Stomach smooth muscle (tissue), 2 donors: Measurements from ENCODE around the gene CRYZ.

Source experiments
- H3K27ac ChIP-seq: one replicate; pipeline ENCODE4 v1.7.0; 2013; ENCODE audit warnings: mild to moderate bottlenecking, low read length, inconsistent platforms
- H3K27me3 ChIP-seq, 2 donors: one replicate each; pipeline ENCODE4 v1.7.0; 2013; ENCODE audit warnings: low read length in 2 of 2; ENCODE audit not compliant: insufficient read depth in 2 of 2, control insufficient read depth in 1 of 2
- H3K36me3 ChIP-seq, 2 donors: one replicate each; pipeline ENCODE4 v1.7.0; 2013; ENCODE audit warnings: low read length in 2 of 2; ENCODE audit not compliant: control insufficient read depth in 2 of 2, insufficient read depth in 2 of 2
- H3K4me1 ChIP-seq: one replicate; pipeline ENCODE4 v1.7.0; 2013; ENCODE audit warnings: low read length; ENCODE audit not compliant: control insufficient read depth, insufficient read depth
- H3K4me3 ChIP-seq, 2 donors: one replicate each; pipeline ENCODE4 v1.7.0; 2013; ENCODE audit warnings: low read length in 2 of 2
- H3K9ac ChIP-seq, 2 donors: one replicate each; pipeline ENCODE4 v1.7.0; 2013; ENCODE audit warnings: low read length in 2 of 2, mild to moderate bottlenecking in 1 of 2
- H3K9me3 ChIP-seq, 2 donors: one replicate each; pipeline ENCODE4 v1.7.0; 2013; ENCODE audit warnings: low read length in 2 of 2; ENCODE audit not compliant: control insufficient read depth in 2 of 2
- donor health status: healthy.
- donor health status: Pancreatic carcinoma.

The CRYZ gene

DNA sequence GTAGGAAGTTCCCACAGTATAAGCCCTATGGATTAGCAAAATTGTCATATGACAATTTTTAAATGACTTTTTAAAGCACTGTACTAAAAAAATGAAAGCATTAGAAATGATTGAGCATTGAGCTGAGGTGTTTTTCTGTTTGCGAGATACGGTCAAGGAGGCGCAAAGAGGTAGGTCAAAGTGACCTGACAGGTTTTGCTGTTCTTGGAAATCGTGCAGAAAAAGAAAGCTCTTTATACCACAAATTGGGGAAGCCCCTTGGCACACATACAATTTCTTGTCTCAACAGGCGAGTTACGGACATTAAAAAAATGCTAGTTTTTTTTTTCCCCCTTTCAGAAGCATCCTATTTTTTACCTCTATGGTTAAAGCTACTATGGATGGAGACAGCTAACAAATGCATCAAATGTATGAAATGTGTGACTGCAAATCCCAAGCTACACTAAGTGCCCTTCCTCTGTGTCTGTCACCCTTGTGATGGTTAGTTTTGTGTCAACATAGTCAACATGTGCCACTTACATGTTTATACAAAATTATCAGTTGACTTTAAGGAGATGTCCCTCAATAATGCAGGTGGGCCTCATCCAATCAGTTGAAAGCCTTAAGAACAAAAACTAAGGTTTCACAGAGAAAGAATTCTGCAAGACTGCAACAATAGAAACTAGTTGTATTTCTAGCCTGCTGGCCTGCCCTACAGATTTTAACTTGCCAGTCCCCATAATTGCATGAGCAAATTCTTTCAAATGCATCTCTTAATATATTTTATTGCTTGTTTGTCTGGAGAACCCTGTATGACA, 29.3 kb downstream of the CRYZ start:
- no peaks in the 10 kb centered on the region for H3K4me1 ChIP-seq
- H3K27ac ChIP-seq, result no peak overlapping the region
- no peak overlapping the region for H3K4me3 ChIP-seq
- H3K27me3 ChIP-seq, result no peaks in the 10 kb centered on the region
- no peak overlapping the region for H3K9ac ChIP-seq
- H3K36me3 ChIP-seq, result peaks cover 26 to 32% of the 10 kb centered on the region in 2 donors
- no peaks in the 10 kb centered on the region for H3K9me3 ChIP-seq

GRCh38 chr1:74699331-74699730, 33.5 kb downstream of the CRYZ start:
- Histone ChIP-seq H3K27ac (no peak overlapping the region), H3K4me3 (no peak overlapping the region), H3K36me3 (peaks cover 10 to 13% of the 10 kb centered on the region in 2 donors), H3K27me3 (no peaks in the 10 kb centered on the region), H3K4me1 (no peaks in the 10 kb centered on the region), H3K9ac (no peak overlapping the region), H3K9me3 (no peaks in the 10 kb centered on the region)

DNA sequence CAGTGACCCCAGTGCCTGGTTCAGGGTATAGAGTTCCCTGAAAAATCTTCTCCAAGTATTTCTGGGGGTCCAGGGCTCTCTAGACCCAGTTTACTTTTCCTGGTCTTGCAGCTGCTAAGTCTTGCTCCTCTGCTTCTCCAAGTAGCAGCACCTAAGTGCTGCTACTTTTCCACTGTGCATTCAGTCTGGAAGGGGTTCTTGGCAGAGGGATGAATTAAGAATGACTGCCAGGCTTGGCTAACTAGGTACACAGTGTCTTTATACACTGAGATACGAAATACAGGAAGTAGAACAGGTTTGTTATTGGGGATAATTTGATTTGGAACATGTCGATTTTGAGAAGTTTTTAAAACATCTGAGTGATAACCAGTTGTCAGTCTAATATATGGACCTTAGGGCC, 35.0 kb downstream of the CRYZ start:
- Histone ChIP-seq H3K36me3 (peaks cover 4 to 5% of the 10 kb centered on the region in 2 donors), H3K27ac (no peak overlapping the region), H3K9me3 (no peaks in the 10 kb centered on the region), H3K27me3 (no peaks in the 10 kb centered on the region), H3K4me3 (no peak overlapping the region), H3K4me1 (no peaks in the 10 kb centered on the region), H3K9ac (no peak overlapping the region)

DNA sequence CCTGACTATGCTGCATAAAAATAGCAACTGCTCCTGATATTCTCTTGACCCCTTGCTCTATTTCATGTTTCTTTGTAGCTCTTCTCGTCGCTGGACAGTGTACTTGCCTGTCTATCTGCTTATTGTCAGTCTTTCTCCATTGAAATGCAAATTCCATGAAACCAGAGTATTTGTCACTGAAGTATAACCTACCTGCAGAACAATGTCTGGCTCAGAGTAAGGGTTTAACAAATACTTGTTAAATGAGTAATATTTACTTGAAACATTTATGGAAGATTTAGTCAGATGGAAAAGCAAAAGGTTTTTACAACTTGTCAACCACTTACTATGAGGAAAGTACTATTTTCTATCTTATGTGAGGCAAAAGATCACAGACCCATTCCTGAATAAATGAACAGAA, 39.4 kb downstream of the CRYZ start:
- H3K27ac ChIP-seq, result no peak overlapping the region
- no peaks in the 10 kb centered on the region for H3K36me3 ChIP-seq
- no peaks in the 10 kb centered on the region for H3K9me3 ChIP-seq
- H3K4me1 ChIP-seq, result no peaks in the 10 kb centered on the region
- H3K9ac ChIP-seq, result no peak overlapping the region
- no peaks in the 10 kb centered on the region for H3K27me3 ChIP-seq
- H3K4me3 ChIP-seq, result no peak overlapping the region

DNA sequence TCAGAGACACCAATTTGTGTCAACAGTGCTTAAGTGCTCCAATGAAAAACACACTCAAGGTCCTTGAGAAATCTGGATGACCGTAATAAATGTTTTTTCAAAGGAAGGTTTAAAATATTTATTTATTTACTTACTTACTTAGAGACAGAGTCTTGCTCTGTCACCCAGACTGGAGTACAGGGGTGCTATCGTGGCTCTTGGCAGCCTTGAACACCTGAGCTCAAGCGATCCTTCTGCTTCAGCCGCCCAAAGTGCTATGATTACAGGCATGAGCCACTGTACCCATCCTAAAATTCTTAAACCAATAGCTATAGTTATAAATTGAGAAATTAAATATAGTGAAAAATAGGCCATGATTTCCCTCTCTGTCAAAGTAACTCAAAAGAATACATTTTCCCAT, 41.9 kb downstream of the CRYZ start:
- no peaks in the 10 kb centered on the region for H3K9me3 ChIP-seq
- no peaks in the 10 kb centered on the region for H3K27me3 ChIP-seq
- no peak overlapping the region for H3K4me3 ChIP-seq
- no peaks in the 10 kb centered on the region for H3K36me3 ChIP-seq
- H3K4me1 ChIP-seq, result no peaks in the 10 kb centered on the region
- no peak overlapping the region for H3K9ac ChIP-seq
- no peak overlapping the region for H3K27ac ChIP-seq

DNA sequence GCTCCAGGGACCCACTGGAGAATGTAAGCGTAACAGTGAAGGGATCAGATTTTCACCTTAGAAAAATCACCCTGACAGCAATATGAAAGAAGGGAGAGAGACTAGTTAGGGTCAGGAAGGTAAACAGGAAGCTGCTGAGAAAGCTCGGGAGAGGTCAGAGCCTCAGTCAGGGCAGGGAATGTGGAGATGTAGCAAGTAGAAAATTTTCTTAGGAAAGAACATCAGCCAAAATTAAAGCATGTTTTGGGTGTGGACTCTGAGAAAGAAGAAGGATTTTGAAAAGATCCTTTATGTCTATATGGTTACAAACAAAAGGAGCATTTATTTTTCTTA, 42.5 kb downstream of the CRYZ start:
- H3K27ac ChIP-seq, result no peak overlapping the region
- H3K36me3 ChIP-seq, result no peaks in the 10 kb centered on the region
- H3K9me3 ChIP-seq, result no peaks in the 10 kb centered on the region
- no peak overlapping the region for H3K4me3 ChIP-seq
- H3K4me1 ChIP-seq, result no peaks in the 10 kb centered on the region
- no peak overlapping the region for H3K9ac ChIP-seq
- H3K27me3 ChIP-seq, result no peaks in the 10 kb centered on the region

DNA sequence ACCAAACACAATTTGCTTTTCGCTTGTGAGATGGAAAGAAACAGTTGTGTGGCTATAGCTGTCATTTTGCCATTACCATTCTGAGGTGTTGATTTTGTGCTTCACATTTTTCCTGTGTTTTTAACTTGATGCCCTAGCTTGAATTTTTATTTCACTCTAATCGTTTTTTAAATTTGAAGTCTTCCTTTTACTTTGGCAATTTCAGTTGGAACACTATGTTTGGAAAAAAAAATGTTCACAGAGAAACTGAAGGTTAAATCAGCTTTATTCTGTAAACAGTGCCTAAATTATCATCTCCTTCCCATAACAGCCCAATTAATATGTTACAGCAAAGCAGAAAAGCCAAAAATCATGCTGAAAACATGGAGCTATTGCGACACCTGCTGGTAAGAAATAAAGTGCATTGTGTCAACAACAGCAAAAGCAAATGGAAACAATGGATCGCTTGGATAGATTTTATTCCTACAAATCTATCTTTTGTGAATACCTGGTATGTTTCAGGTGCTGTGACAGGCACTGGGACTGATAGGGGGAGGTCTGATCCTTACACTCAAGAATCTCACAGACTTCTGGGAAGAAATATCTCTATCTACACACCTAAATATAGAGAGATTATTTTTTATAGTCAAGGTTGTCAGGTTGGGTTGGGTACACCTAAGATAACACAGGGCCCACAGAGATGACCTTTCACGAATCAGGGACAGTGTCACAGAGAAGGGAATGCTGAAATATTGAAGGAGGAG, 43.1 kb downstream of the CRYZ start:
- H3K4me3 ChIP-seq, result no peak overlapping the region
- no peaks in the 10 kb centered on the region for H3K9me3 ChIP-seq
- H3K27ac ChIP-seq, result no peak overlapping the region
- no peaks in the 10 kb centered on the region for H3K27me3 ChIP-seq
- no peak overlapping the region for H3K9ac ChIP-seq
- no peaks in the 10 kb centered on the region for H3K36me3 ChIP-seq
- H3K4me1 ChIP-seq, result no peaks in the 10 kb centered on the region

- no peaks in the 10 kb centered on the region for H3K4me1 ChIP-seq
- no peak overlapping the region for H3K27ac ChIP-seq
- H3K9me3 ChIP-seq, result no peaks in the 10 kb centered on the region
- H3K4me3 ChIP-seq, result no peak overlapping the region
- H3K36me3 ChIP-seq, result no peaks in the 10 kb centered on the region
- H3K9ac ChIP-seq, result no peak overlapping the region
- no peaks in the 10 kb centered on the region for H3K27me3 ChIP-seq
Measured at GRCh38 chr1:74686928-74687327, 45.9 kb downstream of the CRYZ start.

GRCh38 chr1:74684301-74684700, 48.5 kb downstream of the CRYZ start:
- Histone ChIP-seq H3K27ac (no peak overlapping the region), H3K9ac (no peak overlapping the region), H3K4me3 (no peak overlapping the region), H3K9me3 (no peaks in the 10 kb centered on the region), H3K27me3 (no peaks in the 10 kb centered on the region), H3K4me1 (no peaks in the 10 kb centered on the region), H3K36me3 (no peaks in the 10 kb centered on the region)

GRCh38 chr1:74683656-74684055, 49.2 kb downstream of the CRYZ start:
- no peak overlapping the region for H3K9ac ChIP-seq
- H3K27ac ChIP-seq, result no peak overlapping the region
- no peaks in the 10 kb centered on the region for H3K9me3 ChIP-seq
- no peaks in the 10 kb centered on the region for H3K27me3 ChIP-seq
- no peak overlapping the region for H3K4me3 ChIP-seq
- no peaks in the 10 kb centered on the region for H3K36me3 ChIP-seq
- no peaks in the 10 kb centered on the region for H3K4me1 ChIP-seq

GRCh38 chr1:74681851-74682250, 51.0 kb downstream of the CRYZ start:
- no peaks in the 10 kb centered on the region for H3K36me3 ChIP-seq
- H3K27ac ChIP-seq, result no peak overlapping the region

More at GRCh38 chr1:74681851-74682250, 51.0 kb downstream of the CRYZ start:
- no peak overlapping the region for H3K9ac ChIP-seq
- H3K4me1 ChIP-seq, result no peaks in the 10 kb centered on the region
- no peaks in the 10 kb centered on the region for H3K27me3 ChIP-seq
- H3K9me3 ChIP-seq, result no peaks in the 10 kb centered on the region
- no peak overlapping the region for H3K4me3 ChIP-seq
